Urothelium cell line (cell line): ENCODE results near the gene TPPP2.

Experiments used
- DNase-seq: peaks from one replicate; pipeline ENCODE4 v3.0.0; 2011; ENCODE audit warnings: low spot score, mixed read lengths
- FAIRE-seq: peaks from 2 replicates; lab custom pipeline; 2011; peaks lifted over from hg19 to GRCh38; lab: Jason Lieb, UNC

The TPPP2 gene

DNA sequence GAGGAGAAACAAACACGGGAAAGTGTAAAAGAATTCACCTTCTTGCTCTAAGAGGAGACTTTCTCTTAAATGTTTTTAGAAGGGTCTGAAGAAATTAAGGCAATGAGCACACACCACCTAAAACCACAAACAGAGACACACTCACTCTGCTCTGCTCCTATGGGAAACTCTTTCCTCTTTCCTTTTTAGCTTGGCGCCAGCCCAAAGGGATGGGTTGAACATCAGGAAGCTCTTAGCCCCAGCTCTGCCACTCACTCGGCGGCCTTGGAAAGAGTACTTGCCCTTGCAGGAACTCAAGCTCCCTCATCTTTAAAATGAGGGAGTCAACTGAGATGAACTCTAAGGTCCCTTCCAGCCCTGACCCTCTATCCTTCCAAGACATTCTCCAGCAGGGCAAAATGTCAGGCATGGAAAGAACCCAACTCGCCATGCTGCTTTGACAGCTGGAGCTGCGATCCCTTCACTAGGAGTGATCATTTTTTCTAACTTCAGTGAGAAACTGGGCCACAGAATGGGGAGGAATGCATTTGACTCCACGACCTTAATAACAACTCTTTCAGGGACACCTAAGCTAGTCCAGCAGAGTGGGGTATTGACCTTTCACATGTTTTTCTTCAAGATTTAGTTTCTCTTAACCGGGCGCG, 26.6 kb downstream of the TPPP2 start:
- FAIRE-seq: no peak
- no peak for DNase-seq

DNA sequence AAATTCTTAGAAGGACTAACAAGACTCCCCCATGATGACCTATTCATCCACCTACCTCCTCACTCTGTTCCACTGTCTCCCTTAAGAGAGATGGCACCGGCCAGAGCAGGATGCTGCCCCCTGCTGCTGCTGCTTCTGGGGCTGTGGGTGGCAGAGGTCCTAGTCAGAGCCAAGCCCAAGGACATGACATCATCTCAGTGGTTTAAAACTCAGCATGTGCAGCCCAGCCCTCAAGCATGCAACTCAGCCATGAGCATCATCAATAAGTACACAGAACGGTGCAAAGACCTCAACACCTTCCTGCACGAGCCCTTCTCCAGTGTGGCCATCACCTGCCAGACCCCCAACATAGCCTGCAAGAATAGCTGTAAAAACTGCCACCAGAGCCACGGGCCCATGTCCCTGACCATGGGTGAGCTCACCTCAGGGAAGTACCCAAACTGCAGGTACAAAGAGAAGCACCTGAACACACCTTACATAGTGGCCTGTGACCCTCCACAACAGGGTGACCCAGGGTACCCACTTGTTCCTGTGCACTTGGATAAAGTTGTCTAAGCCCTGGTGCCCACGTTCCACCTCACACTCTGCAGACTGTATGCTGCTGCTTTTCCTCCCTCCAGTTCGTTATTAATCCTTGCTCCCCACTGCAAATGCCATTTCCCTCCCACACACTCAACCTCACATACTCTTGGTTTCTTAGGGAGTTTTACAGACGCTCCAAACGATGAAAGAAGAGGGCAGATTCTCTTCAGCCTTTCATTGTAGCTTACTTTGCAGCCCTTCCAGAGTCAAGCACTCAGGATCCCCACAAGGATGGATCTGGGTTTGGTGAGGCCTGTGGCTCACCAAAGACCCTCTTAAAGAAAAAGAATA, 28.0 kb downstream of the TPPP2 start, which contains the start of gene RNASE8:
RNASE8 (plus strand) TSS at position 20 of the 873 bp plus-strand sequence; CDS start at position 91, 71 bp downstream.
- DNase-seq (peak; percentile 35), FAIRE-seq (peak; percentile 65)

GRCh38 chr14:21058903-21059302, 28.9 kb downstream of the TPPP2 start:
- no peak for FAIRE-seq
- DNase-seq: no peak

GRCh38 chr14:21059842-21060613, 30.0 kb downstream of the TPPP2 start:
- DNase-seq (no peak), FAIRE-seq (peak; percentile 44)

- no peak for FAIRE-seq
- DNase-seq: no peak
Measured at GRCh38 chr14:21060614-21061346, 30.8 kb downstream of the TPPP2 start.

- FAIRE-seq (no peak), DNase-seq (no peak)
Measured at GRCh38 chr14:21061347-21061668, 31.3 kb downstream of the TPPP2 start.

DNA sequence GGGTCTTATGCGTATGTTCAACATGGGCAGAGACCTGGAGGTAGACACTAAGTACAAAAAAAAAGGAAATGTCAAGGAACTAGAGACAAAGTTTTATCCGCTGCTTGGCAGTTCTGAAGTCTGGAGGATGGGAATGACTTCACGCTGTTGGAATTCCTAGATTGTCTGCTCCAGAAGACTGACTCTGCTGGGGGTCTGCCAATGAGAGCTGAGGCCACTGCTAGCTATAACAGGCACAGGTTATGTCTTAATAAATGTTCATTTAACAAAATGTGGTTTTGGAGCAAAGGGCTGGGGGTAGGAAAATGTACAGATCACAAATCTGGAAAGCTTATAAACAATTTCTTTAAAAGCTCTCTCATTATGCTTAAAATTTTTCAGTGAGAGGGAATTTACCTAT, 33.5 kb downstream of the TPPP2 start:
- peak; percentile 72 for DNase-seq

DNA sequence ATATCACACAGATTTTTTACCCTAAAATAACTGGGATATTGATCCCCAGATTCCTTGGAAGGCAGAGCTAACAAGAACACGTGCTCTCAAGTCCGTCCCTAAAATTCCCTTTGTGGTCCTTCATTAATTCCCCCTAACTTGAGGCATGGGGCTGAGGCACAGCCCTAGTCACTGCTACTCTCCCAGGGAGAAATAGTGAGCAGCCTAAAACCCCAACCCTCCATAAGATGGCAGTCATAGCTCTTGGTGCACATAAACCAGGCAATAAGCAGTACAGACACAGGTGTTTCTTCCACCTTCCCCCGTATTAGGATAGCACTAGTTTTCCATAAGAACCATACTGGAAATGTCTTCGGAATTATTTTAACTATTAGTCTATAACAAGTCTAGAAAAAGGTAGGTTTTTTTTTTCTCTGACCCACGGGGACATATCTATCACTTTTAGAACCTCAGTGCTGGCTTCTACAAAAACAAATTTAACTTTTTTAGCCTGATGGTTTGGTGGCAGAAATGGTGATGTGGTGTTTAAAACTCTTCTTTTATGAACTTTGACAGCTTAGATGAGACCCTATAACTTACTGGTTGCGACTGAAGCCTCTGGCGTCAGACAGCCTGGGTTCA, 37.0 kb downstream of the TPPP2 start:
- no peak for FAIRE-seq

More for the DNA sequence above, 33.5 kb downstream of the TPPP2 start:
- FAIRE-seq: no peak

DNA sequence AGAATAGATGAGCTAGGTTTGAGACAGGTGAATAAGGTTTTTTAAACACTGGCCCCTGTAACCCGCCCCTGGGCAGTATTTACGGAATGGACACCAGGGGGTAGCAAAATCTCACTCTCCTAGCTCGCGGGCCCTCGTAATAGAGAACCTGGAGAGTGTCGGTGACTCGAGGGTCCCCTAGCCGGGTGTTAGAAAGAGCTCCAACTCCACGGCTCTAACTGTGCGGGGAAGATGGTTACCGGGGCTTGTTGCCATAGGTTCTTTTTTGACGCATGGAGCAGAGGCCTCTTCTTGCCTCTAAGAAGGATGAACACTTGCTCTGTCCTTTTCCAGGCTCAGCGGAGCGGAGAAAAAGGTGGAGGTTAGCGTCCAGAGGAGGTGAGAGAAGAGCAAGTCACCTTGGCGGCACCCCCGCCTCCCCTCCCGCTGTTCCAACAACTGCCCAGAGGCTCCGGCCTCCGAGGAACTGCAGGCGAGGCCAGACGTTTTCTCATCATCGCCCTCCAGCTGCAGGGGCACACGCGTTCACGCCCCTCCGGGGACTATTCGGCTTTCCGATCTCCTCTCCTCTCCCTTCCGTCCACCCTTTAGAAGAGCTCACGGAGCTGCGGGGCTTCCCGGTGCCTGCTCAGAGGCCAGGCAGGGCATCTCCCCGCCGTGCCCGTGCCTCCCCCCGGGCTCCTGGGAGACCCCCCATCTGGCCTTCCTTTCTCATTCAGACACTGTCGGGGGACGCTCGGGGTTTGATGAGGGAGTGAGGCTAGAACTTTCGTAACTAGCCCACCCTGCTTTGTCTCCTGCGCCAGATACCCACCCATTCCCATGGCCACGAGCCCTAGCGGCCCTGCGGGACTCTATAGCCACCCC, 38.7 kb downstream of the TPPP2 start:
- FAIRE-seq (no peak), DNase-seq (peak; percentile 68)

More for the DNA sequence above, 37.0 kb downstream of the TPPP2 start:
- DNase-seq: peak; percentile 45

DNA sequence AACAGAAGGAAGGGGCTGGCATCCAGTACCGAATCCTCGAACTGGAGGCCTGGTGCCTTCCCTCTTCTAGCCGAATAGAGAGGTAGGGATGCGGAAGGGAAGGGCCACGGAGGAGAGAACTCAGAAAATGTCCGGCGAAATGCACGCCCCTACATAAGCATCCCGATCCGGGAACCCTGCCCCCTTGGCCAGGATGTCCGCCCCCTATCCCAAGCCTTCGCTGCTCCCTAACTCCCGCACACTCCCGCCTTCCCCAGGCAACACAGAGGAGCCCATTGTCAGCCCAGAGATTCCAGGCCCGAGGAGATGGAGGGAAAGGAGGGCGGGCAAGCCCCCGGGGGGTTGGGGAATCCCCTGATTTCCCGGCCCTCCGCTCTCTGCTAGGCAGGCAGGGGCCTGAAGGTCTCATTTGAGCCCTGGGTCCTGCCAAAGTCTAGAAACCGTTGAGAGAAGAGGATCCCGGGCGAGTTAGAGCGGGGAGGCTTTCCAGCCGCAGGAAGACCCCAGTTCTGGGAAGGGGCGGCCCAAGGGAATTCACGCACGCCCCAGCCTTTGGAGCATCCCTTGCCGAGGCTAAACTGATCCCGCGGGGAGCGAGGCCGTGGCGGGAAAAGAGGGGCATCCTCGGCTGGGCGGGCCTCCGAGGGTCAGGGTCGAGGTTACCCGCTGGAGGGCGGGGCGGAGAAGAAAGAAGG, 39.5 kb downstream of the TPPP2 start:
- peak; percentile 5 for FAIRE-seq
- peak; percentile 65 for DNase-seq

GRCh38 chr14:21070083-21070609, 40.1 kb downstream of the TPPP2 start, which contains the start of gene ARHGEF40:
Gene ARHGEF40, plus strand, starts transcription at chr14:21070304. Its CDS starts 93 bp downstream, at chr14:21070397.
- FAIRE-seq (no peak), DNase-seq (peak; percentile 80)

DNA sequence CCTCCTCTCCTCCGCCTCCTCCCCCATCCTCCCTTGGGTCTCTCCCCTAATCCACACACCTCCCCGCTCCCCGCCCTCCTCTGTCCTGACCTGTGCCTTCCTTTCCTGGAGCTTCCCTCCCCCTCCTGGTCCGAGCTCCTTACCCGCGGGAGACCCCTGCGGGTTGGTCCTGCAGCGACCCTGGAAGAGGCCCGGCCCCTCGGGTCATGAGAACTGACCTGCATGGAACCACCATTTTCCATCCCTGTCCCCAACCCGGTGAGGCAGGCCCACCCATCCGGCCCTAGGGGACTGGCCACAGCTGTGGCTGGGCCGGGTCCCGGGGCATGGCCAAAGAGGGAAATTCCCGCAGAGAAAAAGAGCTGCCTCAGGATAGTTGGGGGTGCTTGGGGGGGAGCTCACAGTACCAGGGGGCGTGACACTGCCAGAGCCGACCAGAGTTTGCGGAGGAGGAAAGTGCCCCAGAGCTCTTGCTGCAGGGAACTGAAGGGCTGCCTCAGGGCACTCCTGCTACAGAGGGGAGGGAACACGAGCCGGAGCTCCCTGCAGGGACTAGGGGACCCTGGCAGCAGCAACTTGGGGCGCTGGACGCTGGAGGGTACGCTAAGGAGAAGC, 40.7 kb downstream of the TPPP2 start:
- DNase-seq: peak; percentile 56
- FAIRE-seq: no peak

GRCh38 chr14:21071225-21072030, 41.4 kb downstream of the TPPP2 start:
- DNase-seq (peak; percentile 95), FAIRE-seq (peak; percentile 84)

- FAIRE-seq: no peak
- peak; percentile 39 for DNase-seq
Measured at GRCh38 chr14:21072031-21072473, 42.0 kb downstream of the TPPP2 start.

DNA sequence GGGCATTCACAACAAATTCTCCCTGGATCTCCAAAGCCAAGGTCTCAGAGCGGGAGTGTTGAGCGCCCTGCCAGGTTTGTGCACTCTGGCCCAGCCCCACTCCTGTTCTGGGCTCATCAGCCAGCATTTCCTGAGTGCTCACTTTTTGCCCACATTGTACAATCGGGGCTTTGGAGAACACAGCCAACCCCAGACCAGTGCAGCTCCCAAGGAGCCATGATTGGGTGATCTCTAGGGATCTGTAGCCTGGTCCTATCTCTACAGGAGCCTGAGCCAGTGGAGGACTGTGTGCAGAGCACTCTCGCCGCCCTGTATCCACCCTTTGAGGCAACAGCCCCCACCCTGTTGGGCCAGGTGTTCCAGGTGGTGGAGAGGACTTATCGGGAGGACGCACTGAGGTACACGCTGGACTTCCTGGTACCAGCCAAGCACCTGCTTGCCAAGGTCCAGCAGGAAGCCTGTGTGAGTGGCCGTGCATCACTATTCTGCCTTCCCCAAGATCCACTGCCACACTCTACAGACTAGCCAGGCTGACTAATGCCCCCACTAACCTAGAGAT, 42.8 kb downstream of the TPPP2 start:
- FAIRE-seq: no peak
- no peak for DNase-seq

GRCh38 chr14:21073921-21074320, 43.9 kb downstream of the TPPP2 start:
- no peak for DNase-seq
- FAIRE-seq: no peak
